A673 (cell line): Measurements from ENCODE around the gene CDK5RAP2.

Experiments used
- EZH2 ChIP-seq: fragments of 200-600 bp; sonication (generic); IDR thresholded peaks from 2 replicates; pipeline ENCODE4 v1.6.1; 2017; ENCODE audit warnings: borderline replicate concordance, low read depth, mild to moderate bottlenecking, mixed read lengths, antibody characterized with exemption, low read length; ENCODE audit not compliant: poor library complexity, severe bottlenecking
- TF ChIP-seq, protein P1 (sequence below): fragments of 300-800, 200-600 bp; sonication (generic); conservative IDR thresholded peaks from 2 replicates; pipeline ENCODE4 v1.5.1; 2017; ENCODE audit warnings: low read depth, mild to moderate bottlenecking, antibody characterized with exemption, low read length, moderate library complexity, mixed read lengths

DNA sequence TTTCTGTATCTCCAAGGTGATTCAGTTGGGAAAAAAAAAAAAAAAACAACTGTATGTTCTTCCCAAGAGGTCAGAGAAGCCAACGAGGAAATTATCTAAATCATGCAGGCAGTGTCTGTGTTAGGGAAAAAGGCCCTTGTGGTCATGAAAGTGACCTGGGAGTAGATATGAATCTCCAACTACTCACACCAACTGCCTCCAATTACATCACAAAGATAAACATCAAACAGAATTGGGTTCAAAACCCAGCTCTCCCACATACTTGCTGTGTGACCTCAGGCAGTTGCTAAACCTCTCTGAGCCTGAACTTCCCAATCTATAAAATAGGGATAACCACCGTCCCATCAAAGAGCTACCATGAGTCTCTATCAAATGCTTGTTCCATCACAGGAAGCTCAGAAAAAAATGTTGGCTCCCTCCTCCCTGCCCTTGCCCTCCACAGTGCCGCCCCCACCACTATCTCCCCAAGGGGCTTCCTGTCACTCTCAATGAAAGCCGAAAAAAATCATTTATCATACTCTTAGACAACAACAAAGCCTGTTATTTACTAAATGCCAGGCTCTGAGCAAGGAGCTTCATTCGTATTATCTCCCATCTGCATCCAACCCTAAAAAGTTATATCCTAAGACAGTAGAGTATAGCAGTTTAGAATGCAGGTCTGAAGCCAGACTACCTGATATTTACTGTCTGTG lies 42.9 kb downstream of the CDK5RAP2 start:
- TF ChIP-seq, protein P1, sequence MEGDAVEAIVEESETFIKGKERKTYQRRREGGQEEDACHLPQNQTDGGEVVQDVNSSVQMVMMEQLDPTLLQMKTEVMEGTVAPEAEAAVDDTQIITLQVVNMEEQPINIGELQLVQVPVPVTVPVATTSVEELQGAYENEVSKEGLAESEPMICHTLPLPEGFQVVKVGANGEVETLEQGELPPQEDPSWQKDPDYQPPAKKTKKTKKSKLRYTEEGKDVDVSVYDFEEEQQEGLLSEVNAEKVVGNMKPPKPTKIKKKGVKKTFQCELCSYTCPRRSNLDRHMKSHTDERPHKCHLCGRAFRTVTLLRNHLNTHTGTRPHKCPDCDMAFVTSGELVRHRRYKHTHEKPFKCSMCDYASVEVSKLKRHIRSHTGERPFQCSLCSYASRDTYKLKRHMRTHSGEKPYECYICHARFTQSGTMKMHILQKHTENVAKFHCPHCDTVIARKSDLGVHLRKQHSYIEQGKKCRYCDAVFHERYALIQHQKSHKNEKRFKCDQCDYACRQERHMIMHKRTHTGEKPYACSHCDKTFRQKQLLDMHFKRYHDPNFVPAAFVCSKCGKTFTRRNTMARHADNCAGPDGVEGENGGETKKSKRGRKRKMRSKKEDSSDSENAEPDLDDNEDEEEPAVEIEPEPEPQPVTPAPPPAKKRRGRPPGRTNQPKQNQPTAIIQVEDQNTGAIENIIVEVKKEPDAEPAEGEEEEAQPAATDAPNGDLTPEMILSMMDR = no peak
- TF ChIP-seq EZH2 = no peak
